Neural crest cell (in vitro differentiated cells): ENCODE results near the gene RFX3. TPM values are rescaled to one million over a fixed set of nuclear protein-coding genes. Genes with fewer than 3 reads are reported as not detected.

Experiments used
- DNase-seq: peaks from one replicate; pipeline ENCODE4 v3.0.0; 2021; ENCODE audit warnings: low read depth, mixed read lengths, low spot score
- H3K27ac Mint-ChIP-seq: one replicate; pipeline ENCODE4 v1.8.0; 2021; ENCODE audit warnings: mild to moderate bottlenecking, mixed read lengths; ENCODE audit not compliant: unreplicated experiment
- H3K27me3 Mint-ChIP-seq: 2 replicates; pipeline ENCODE4 v1.8.0; 2021; ENCODE audit warnings: low read depth, mild to moderate bottlenecking, mixed read lengths
- H3K36me3 Mint-ChIP-seq: 2 replicates; pipeline ENCODE4 v1.8.0; 2021; ENCODE audit warnings: low read depth, mild to moderate bottlenecking, mixed read lengths
- H3K4me1 Mint-ChIP-seq: 2 replicates; pipeline ENCODE4 v1.8.0; 2021; ENCODE audit warnings: mixed read lengths
- H3K4me3 Mint-ChIP-seq: one replicate; pipeline ENCODE4 v1.8.0; 2021; ENCODE audit warnings: mild to moderate bottlenecking, mixed read lengths
- H3K9me3 Mint-ChIP-seq: 2 replicates; pipeline ENCODE4 v1.8.0; 2021; ENCODE audit warnings: mixed read lengths
- CTCF ChIP-seq: fragments of 200-600 bp; sonication (generic); conservative IDR thresholded peaks from 2 replicates; pipeline ENCODE4 v1.5.0; 2021; ENCODE audit warnings: antibody characterized with exemption, mild to moderate bottlenecking
- total RNA-seq: library from RNA; stranded (reverse); gene quantifications from 2 replicates; pipeline ENCODE4 v1.2.1, GENCODE V29; 2021

RFX3 gene
- total RNA-seq, 1 donor from 2014 or later: 46.9 TPM

DNA sequence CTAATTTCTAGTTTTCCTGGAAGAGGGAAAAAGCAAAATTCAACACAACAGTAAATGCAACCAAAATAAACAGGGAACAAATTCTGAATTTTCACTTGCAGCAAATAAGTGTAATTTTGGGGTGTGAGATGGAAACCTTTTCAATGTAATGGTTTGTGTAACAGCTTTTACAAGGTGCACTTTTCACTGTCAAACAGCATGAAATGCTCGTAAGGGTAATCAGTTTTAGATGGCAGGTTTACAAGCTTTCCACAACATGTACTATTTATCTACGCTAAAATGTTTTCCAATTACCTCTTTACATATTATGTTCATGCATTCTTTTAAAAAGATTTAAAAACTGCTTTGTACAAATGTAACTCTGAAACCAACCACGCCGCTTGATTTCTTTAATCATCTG, 115.3 kb downstream of the RFX3 start:
- Mint-ChIP-seq H3K27ac (no peak overlapping the region), H3K4me1 (no peaks in the 10 kb centered on the region), H3K4me3 (no peak overlapping the region), H3K9me3 (no peaks in the 10 kb centered on the region), H3K36me3 (no peaks in the 10 kb centered on the region), H3K27me3 (no peaks in the 10 kb centered on the region)
- TF ChIP-seq CTCF: no peak
- DNase-seq: no peak

DNA sequence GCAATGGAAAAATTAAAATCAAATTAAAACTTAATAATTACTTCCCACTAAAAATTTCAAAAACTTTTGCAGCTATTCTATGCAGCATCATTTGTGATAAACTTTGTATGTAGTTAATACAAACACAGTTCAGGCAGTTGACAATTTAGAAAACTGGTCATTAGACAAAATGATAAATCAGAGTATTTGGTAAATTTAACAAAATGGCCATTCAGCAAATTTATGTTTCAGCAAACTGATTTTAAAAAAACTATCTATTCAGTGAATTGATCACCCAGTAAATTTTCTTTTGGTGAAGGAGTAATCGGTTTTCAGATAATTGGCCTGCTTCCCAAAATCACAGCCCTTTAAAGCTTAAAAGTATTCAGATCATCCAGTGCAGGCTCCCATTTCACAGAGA, 116.3 kb downstream of the RFX3 start:
- Mint-ChIP-seq H3K9me3 (no peaks in the 10 kb centered on the region), H3K27me3 (no peaks in the 10 kb centered on the region), H3K4me3 (no peak overlapping the region), H3K36me3 (no peaks in the 10 kb centered on the region), H3K27ac (no peak overlapping the region), H3K4me1 (no peaks in the 10 kb centered on the region)
- TF ChIP-seq CTCF: no peak
- no peak for DNase-seq

GRCh38 chr9:3403315-3403714, 122.5 kb downstream of the RFX3 start:
- Mint-ChIP-seq H3K9me3 (no peaks in the 10 kb centered on the region), H3K4me1 (peaks cover 20% of the 10 kb centered on the region), H3K27ac (no peak overlapping the region), H3K27me3 (no peaks in the 10 kb centered on the region), H3K4me3 (no peak overlapping the region), H3K36me3 (no peaks in the 10 kb centered on the region)
- DNase-seq: no peak
- TF ChIP-seq CTCF: no peak

DNA sequence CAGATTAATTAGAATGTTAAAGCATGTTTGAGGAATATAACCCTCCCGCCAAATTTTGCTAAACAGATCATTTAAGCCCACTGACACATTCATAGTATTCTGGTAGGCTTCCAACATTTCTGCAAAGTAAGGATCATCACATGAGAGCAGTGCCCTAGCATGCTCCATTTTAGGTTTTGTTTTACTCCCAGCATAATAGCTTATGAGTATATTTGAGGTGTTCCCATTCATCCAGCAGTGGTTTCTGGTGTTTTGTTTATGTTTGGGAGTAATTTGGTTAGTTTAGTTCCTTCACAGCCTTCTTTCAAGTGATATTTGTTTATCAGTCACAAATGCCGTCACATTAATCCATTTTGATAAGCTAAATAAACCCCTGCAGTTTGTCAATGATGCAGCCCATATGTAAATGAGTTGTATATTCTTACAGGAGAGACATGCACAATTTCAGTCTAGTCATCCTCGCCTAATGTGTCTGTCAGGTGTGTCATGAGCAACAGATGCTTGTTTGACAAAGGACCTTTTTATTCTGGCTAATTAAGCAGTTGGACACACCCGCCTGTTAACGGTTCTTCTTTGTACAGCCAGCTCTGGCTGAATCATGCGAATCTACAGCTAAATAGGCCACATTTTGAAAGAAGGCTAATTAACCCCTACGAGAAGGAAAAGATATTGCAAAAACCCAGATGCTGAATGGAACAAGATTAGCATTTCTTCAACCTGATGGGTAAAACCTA, 124.4 kb downstream of the RFX3 start:
- no peak overlapping the region for H3K27ac Mint-ChIP-seq
- no peak overlapping the region for H3K4me3 Mint-ChIP-seq
- DNase-seq: no peak
- no peak for TF ChIP-seq CTCF
- H3K36me3 Mint-ChIP-seq: peaks cover 6% of the 10 kb centered on the region
- H3K27me3 Mint-ChIP-seq: no peaks in the 10 kb centered on the region
- H3K9me3 Mint-ChIP-seq: no peaks in the 10 kb centered on the region
- peaks cover 22% of the 10 kb centered on the region for H3K4me1 Mint-ChIP-seq

GRCh38 chr9:3398232-3398648, 127.6 kb downstream of the RFX3 start:
- H3K9me3 Mint-ChIP-seq: no peaks in the 10 kb centered on the region
- H3K27ac Mint-ChIP-seq: no peak overlapping the region
- no peak for DNase-seq
- no peak overlapping the region for H3K4me3 Mint-ChIP-seq
- H3K4me1 Mint-ChIP-seq: peaks cover 22% of the 10 kb centered on the region
- TF ChIP-seq CTCF: no peak
- peaks cover 18% of the 10 kb centered on the region for H3K36me3 Mint-ChIP-seq
- no peaks in the 10 kb centered on the region for H3K27me3 Mint-ChIP-seq
